Stimulated activated CD4-positive, alpha-beta T cell treated with anti-CD3 and anti-CD28 coated beads, Interleukin-4, amount 100 ng/mL, for 4 hours (primary cell): ENCODE data around the gene ASIC4.

Experiments used
- DNase-seq, 2 experiments: peaks; one replicate each; pipeline ENCODE4 v3.0.0-alpha.2; 2020

The ASIC4 gene

DNA sequence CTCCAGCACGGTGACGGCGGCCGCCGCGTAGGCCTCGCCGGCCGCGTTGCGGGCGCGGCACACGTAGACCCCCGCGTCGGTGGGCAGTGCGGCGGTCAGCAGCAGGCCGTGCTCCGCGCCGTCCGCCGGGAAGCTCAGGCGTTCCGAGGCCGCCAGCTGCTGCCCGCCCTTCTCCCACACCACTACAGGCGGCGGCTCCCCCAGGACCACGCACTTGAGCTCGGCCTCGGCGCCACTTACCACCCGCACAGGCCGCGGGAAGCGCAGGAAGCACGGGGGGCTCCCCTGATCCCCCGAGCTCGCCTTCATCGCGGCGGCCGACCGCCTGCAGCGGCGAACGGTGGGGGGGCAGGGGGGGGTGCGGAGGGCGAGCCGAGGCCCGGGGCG lies 56.6 kb downstream of the ASIC4 start:
- DNase-seq, result no peak

DNA sequence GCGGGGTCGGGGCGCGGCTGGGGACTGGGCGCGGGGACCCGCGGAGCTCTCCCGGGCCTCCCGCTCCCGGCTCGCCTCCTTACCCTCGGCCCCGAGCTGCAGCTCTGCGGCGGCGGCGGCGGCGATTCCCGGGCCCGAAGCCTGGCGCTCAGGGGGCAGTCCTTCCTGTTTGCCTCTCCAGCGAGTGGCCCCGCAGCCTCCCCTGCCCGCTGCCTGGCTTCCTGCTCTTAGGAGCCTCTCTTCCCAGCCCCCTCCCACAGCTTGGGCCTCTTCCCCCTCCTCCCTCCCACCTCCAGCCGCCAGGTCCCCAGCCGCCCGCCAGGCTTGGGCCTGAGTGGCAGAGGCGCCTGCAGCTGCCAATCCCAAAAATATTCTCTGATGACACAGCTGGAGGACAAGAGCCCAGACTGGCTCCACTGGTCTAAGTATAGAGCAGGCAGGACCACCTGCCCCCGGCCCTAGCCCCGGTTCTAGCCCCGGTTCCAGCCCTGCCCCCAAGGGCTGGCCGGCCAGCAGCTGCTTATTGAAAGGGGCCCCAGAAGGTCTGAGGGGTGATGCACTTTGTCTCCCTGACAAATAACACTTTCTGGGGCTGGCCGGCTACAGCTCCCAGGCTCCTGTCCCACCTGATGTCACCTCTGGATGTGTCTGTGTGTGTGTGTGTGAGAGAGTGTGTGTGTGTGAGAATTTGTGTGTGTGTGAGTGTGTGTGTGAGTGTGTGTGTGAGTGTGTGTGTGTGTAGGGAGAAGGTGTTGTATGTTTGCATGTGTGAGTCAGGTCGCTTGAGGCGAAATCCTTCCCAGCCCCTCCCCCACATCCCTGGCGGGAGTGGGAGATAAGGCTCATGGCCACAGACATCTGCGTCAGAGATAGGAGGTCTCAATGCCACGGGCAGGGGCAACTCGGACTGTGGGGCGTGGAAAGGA lies 57.3 kb downstream of the ASIC4 start, which contains the start of gene OBSL1:
OBSL1 (minus strand) TSS at position 229 of the 926 bp plus-strand sequence. CDS start 307 bp downstream, outside the sequence.
- no peak for DNase-seq

DNA sequence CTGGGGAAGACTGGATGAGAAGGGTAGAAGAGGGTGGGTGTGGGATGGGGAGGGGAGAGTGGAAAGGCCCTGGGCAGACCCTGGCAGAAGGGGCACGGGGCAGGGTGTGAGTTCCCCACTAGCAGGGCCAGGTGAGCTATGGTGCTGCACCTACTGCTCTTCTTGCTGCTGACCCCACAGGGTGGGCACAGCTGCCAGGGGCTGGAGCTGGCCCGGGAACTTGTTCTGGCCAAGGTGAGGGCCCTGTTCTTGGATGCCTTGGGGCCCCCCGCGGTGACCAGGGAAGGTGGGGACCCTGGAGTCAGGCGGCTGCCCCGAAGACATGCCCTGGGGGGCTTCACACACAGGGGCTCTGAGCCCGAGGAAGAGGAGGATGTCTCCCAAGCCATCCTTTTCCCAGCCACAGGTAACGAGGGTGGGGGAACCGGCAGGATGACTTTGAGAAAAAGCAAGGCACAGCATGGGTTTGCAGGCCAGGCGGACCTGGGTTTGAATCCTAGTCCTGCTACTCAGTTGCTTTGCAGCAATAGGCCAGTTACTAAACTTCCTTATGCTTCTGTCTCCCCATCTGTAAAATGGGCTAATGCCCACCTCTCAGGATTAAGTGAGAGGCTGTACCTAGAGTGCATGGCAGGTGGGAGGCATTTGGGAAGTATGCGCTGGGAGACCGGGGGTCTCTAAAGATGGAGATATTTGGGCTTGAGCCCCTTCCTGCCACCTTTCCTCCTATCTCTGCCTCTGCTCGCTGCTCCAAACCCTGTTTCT lies 58.1 kb downstream of the ASIC4 start, which contains the start of gene INHA:
INHA (plus strand) TSS at position 74 of the 765 bp plus-strand sequence; CDS start at position 139, 65 bp downstream.
- no peak for DNase-seq

DNA sequence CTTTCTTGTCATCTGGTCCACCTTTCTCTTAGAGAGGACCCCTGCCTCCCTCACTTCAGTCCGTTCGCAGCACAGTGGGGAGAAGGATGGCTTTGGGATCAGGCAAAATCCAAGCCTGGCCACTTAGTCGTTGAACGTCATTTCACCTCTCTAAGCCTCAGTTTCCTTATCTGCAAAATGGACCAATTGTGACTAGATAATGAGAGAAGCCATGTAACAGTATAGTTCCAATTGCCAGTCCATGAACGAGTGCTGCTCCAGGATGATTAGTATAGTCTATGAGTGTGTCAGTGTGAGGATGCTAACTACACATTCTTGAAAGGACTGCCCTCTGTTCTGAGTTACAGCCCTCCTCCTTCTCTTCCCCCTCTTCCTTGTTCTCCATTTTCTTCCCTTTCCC lies 58.9 kb downstream of the ASIC4 start:
- no peak for DNase-seq

DNA sequence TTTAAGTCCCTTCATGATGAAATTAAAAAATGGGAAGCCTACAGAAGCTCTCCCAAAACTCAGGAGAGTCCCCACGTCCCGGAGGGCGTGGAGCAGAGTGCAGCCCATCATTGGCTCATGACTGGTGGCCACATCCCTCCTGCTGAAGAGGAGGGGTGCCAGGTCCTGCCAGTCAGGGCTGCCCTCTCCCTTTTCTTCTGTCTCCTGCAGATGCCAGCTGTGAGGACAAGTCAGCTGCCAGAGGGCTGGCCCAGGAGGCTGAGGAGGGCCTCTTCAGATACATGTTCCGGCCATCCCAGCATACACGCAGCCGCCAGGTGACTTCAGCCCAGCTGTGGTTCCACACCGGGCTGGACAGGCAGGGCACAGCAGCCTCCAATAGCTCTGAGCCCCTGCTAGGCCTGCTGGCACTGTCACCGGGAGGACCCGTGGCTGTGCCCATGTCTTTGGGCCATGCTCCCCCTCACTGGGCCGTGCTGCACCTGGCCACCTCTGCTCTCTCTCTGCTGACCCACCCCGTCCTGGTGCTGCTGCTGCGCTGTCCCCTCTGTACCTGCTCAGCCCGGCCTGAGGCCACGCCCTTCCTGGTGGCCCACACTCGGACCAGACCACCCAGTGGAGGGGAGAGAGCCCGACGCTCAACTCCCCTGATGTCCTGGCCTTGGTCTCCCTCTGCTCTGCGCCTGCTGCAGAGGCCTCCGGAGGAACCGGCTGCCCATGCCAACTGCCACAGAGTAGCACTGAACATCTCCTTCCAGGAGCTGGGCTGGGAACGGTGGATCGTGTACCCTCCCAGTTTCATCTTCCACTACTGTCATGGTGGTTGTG lies 60.4 kb downstream of the ASIC4 start:
- DNase-seq, result no peak

DNA sequence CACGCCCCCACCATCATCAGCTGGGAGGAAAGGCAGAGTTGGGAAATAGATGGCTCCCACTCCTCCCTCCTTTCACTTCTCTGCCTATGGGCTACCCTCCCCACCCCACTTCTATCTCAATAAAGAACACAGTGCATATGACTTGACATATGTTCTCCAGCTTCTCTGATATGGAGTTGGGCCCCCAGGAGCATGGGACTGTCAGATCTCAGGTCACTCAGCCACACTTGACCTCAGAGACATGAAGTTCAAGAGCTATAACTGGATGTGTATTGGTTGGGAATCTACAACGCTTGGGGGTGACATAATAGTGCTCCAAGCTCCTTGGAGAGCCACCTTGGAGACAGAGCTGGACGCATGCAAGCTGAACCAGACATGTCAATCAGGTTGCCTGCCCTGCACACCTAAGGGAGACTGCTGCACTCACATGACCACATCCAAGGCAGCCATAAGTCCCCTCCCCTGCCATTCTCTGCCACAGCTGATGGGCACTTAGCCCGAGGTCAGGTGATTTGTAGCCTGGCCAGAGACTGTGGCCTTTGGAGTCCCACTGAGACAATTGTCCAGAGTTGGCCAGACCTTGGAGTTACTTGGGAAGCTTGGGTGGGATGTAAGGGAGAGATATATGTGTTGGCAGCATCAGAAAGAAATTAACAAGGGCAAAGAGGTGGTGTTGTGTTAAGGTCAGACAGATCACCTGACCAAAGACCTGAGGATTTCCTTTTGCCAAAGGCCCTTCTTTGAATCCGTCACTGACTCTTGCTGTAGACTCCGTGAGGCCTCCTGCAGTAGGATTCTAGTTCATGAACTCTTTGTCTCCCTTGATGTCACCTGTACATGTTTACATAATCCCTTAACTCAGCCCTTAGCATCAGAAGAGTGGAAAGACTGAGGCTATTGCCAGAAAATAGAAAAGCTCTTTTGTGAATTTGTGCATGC lies 61.6 kb downstream of the ASIC4 start:
- no peak for DNase-seq

DNA sequence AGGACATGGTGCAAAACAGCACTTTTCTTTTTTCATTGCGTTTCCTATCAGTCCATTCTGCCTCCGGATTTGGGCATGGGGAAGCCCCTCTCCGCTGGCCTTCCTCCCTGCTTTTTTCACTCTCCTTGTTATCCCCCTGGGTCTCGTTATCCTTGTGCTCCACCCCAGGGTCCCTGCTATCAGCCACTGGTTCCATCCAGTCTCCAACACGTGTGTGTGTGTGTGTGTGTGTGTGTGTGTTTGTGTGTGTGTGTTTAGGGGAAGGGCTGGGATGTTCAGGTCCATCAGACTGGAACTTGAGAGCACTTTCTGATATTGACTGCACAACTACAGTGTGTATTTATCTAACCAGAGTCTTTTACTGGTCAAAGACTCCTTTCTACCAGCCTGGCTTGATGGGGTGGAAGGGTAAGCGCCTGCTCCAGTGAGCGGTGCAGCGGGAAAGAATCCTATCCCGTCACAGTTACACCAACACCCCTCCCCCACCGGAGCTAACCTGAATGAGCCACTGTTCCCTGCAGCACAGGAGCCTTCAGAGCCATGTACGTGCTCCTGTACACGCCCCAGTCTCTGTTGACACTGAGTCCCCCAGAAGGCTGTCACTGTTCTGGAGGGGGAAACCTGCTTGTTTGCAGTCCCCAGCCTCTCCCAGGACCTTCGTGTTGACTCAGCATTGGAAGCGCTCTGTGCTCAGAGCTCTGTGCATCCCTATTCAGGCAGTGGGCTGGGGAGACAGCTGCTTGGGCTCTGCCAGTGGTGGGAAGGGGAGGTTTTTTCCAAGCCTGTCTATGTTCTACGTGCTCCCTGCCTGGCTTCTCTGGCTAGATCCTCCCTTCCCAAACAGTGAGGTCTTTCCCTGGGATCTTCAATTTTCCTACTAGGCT lies 62.5 kb downstream of the ASIC4 start:
- no peak for DNase-seq

DNA sequence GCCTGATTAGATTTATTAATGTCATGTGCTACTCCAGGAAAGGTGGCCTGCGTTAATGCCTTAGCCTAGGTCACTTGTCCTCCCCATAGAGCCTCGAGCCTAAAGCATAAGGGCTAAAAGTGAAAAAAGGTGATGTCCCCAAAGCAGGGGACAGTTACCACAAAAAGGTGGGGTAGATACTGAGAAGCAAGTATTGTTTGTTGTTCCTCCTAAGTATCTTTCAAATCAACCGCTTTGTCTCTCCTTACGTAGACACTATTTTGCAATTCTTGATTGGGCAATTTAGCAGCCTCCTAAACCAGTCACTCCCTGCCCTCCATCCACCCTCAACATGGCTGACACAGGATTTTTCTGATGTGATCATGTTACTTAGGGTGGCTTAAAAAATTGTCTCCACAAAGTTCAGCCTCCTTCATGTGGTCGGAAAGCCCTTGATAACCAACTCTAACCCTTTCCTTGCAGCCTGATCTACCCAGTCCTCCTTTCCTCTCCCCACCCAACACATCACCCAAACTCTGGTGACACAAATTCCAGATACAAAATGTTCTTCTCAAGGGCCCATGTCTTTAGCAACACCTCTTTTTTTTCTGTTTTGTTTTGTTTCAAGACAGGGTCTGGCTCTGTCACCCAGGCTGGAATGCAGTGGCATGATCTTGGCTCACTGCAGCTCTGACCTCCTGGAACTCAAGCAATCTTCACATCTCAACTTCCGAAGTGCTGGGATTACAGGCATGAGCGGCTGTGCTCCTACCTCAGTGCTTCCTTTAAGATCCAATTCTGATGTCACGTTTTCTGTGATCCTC lies 64.7 kb downstream of the ASIC4 start:
- DNase-seq, result no peak

DNA sequence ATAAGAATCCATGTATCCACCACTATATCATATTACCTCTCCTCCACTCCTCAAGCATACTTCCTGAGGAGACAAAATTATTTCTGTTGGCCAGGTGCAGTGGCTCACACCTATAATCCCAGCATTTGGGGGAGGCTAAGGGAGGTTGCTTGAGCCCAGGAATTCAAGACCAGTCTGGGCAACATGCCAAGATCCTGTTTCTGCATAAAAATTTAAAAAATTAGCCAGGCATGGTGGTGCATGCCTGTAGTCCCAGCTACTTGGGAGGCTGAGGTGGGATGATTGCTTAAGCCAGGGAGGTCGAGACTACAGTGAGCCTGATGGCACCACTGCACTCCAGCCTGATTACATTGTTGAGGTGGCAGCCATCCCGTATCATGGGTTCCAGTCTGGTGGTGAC lies 67.1 kb downstream of the ASIC4 start:
- DNase-seq, result no peak
